HL-60 (cell line): ENCODE measurements around the gene CLDN17.

ENCODE experiments used
- DNase-seq, 2 experiments: peaks; one replicate each; pipeline ENCODE4 v3.0.0-alpha.2; 2010 to 2020; ENCODE audit warnings: low read depth in 1 of 2, low spot score in 1 of 2
- H3K27ac ChIP-seq: fragments of 250-450 bp; sonication (Bioruptor Pico); replicated peaks from 2 replicates; pipeline ENCODE4 v1.5.1; 2020; ENCODE audit warnings: mild to moderate bottlenecking, moderate library complexity
- H3K27me3 ChIP-seq: fragments of 250-450 bp; sonication (Bioruptor Pico); 2 replicates; pipeline ENCODE4 v1.5.1; 2021; ENCODE audit warnings: mild to moderate bottlenecking, moderate library complexity; ENCODE audit not compliant: insufficient read depth, poor library complexity, severe bottlenecking
- H3K4me3 ChIP-seq: replicated peaks from 2 replicates; pipeline ENCODE4 v1.5.1; 2011; ENCODE audit warnings: mild to moderate bottlenecking, control low read depth, low read length; ENCODE audit not compliant: insufficient read depth
- CTCF ChIP-seq: IDR thresholded peaks from one replicate; pipeline ENCODE4 v1.5.1; 2011; ENCODE audit warnings: low read length, control low read depth, inconsistent platforms; ENCODE audit not compliant: insufficient read depth
- GABPA ChIP-seq: IDR thresholded peaks from 2 replicates; pipeline ENCODE4 v1.6.1; 2012; ENCODE audit warnings: low read depth
- POLR2AphosphoS5 ChIP-seq: IDR thresholded peaks from 2 replicates; pipeline ENCODE4 v1.6.1; 2012; ENCODE audit warnings: low read depth
- REST ChIP-seq: IDR thresholded peaks from 2 replicates; pipeline ENCODE4 v1.6.1; 2012; ENCODE audit warnings: low read depth; ENCODE audit not compliant: insufficient replicate concordance
- SPI1 ChIP-seq: IDR thresholded peaks from 2 replicates; pipeline ENCODE4 v1.6.1; 2012; ENCODE audit warnings: low read depth, mild to moderate bottlenecking, borderline replicate concordance
- long read RNA-seq: library from polyadenylated mRNA; unstranded; transcript quantifications from one replicate; pipeline ENCODE4 v2.0.0, GENCODE V29; 2020

The CLDN17 gene
- long read RNA-seq, result 0 reads

GRCh38 chr21:30166705-30167104 is at the start of gene CLDN17:
TSS of gene CLDN17 (minus strand) at chr21:30166805. CDS start at chr21:30166617, 188 bp downstream.
- no peak for DNase-seq
- Histone ChIP-seq H3K4me3 (no peak within 1 kb of the TSS), H3K27me3 (no peaks in the 10 kb centered on the region), H3K27ac (no peak within 1 kb of the TSS)
- no peak for TF ChIP-seq REST

GRCh38 chr21:30216041-30216723 is 49.6 kb upstream of the CLDN17 start, which contains the start of gene CLDN8:
TSS of gene CLDN8 (minus strand) at chr21:30216097. CDS start at chr21:30215925, 172 bp downstream.
- DNase-seq, result no peak
- Histone ChIP-seq H3K4me3 (no peak within 1 kb of the TSS), H3K27me3 (no peaks in the 10 kb centered on the region), H3K27ac (no peak within 1 kb of the TSS)
- TF ChIP-seq POLR2AphosphoS5 (no peak), SPI1 (no peak), CTCF (no peak), REST (no peak), GABPA (no peak)

- no peak overlapping the region for H3K27ac ChIP-seq
- H3K27me3 ChIP-seq, result no peaks in the 10 kb centered on the region
- TF ChIP-seq SPI1 (no peak), CTCF (no peak), REST (no peak), POLR2AphosphoS5 (no peak), GABPA (no peak)
- no peak overlapping the region for H3K4me3 ChIP-seq
- no peak for DNase-seq
Measured at GRCh38 chr21:30211071-30211470, 44.5 kb upstream of the CLDN17 start.
